Measurements from ENCODE around the gene SLC11A2.
"Not testable (repeated sequence)": the region's sequence is repeated elsewhere in the genome, so short reads cannot be mapped to it uniquely, and the experiment has no call there.

SLC11A2 gene

DNA sequence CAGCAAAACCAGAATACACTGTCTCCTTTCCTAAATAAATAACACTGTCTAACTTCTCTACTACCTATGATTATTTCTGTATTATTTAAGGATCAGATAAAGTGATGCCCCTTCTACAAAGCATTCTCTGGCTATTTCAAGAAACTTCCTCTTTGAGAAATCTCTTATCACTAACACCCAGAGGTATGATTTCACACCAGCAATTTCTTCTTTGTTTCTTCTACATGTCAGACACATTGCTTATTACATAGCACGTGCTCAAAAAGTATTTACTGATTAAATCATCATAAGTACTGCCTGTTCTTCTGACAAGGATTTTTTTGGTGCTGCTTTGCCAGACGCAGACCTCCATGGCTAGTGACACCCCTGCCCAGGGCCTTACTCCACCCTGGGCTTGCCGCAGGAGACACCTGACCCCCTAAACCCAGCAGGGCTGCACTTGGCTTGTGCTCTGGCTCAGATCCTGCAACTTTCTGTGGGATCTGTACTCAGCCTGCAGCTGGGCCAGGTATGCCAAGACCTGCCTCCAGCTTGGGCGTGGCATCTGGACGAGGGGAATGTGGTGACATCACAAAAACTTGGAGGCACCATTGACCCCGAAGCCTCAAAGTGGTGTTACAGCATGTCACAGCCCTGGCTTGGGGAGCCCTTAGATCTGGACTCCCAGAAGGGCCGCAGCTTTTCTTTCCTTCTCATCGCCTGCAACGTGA lies 89.2 kb downstream of the SLC11A2 start:
- no peak for DNase-seq

DNA sequence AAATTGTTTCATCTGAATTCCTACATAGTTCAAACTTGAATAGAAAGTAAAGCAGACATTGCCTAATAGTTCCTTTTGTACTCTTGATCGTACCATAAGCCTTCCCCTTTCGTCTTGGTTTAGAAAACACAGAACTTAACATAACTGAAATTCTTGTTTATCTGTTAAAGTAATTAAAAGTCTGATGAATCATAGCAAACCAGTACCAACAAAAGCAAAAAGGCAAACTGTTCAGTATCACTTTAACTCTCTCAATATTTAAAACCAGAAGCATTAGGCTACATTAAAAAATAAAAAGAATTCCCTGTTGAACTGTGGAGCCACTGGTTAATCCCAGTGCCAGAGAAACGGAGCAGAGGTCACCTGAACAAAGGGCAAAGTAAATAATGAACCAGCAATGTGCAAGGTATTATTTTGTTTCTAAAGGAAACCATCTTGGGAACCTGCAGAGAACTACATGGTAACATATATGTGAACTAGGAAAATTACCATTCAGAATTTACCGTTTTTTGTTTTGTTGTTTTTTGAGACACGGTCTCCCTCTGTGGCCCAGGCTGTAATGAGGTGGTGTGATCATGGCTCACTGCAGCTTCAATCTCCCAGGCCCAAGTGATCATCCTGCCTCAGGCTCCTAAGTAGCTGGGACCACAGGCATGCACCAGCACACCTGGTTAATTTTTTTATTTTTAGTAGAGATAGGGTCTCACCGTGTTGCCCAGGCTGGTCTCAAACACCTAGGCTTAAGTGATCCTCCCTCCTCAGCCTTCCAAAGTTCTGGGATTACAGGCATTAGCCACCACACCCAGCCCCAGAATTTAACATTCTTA lies 91.0 kb downstream of the SLC11A2 start:
- no peak for DNase-seq

DNA sequence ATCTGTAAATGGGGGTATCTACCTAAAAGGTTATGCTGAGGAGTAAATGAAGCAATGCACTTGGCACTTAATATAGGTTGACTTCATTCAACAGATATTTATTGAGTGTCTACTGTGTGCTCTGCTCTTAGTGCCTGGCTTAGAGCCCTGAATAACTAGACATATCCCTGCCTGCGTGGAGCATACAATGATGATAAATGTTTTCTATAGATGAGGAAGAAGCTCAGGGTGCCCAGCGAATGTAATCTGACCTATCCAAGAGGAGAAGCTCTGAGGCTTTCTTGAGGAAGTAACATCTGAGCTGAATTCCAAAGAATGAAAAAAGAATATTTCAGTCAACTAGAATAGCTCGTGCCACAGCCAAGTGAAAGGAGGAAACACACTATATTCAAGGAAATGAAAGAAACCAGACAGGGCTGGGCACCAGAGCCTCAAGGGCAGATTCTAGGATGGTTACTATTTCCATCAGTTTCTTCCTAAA lies 91.8 kb downstream of the SLC11A2 start:
- no peak for DNase-seq

DNA sequence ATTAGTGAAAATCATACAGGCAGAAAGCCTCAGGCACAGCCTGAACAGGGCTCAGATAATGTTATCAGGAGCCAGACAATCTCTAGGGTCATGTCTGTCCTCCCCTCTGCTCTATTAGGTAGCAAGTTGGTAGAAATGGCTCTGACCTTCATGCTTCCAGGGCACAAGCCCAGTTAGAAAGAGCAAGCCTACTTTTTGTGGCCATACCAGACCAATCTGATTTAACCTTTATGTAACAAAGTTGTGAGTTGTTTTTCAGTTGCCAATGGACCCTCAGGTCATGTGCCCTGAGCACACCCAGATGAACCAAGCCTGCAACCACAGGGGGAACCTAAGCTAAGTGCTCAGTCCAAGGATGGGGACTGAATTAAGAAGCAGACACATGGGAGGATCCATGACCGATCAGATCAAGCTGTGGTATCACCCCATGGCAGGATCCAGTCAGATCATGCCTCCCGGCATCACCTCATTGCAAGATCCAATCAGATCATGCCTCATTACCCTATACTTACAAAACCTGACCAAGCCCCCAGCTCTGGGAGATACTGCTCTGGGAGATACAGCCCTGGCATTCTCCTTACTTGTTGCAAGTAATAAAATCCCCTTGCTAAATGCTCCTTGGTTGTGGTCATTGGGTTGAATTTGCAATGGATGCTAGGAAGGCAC lies 92.6 kb downstream of the SLC11A2 start:
- no peak for DNase-seq

DNA sequence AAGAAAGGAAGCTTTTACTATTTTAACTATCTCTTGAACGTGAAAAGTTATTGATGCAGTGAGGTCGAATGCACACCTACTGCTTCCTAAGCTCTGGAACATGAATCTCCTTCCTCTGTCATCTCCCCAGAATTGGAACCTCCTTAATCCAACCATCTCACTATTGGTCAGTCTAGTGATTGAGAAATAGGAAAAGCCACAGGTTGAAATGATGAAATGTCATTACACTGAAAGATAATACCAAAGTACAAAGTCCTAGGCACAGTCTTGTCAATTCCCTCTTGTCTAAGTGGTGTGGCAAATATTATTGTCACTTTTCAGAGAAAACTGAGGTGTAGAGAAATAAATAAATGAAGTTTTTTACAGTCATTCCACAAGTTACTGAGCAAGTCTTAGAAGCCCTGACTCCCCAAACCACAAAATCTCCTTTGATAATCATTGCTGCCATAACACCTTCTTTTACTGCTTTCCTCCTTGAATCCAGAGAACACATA lies 93.3 kb downstream of the SLC11A2 start:
- no peak for DNase-seq

DNA sequence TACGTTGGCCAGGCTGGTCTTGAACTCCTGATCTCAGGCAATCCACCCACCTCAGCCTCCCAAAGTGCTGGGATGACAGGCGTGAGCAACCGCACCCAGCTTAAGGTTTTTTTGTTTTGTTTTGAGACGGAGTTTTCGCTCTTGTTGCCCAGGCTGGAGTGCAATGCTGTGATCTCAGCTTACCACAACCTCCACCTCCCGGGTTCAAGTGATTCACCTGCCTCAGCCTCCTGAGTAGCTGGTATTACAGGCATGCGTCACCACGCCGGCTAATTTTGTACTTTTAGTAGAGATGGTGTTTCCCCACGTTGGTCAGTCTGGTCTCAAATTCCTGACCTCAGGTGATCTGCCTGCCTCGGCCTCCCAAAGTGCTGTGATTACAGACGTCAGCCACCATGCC lies 95.7 kb downstream of the SLC11A2 start:
- not testable (repeated sequence) for DNase-seq

DNA sequence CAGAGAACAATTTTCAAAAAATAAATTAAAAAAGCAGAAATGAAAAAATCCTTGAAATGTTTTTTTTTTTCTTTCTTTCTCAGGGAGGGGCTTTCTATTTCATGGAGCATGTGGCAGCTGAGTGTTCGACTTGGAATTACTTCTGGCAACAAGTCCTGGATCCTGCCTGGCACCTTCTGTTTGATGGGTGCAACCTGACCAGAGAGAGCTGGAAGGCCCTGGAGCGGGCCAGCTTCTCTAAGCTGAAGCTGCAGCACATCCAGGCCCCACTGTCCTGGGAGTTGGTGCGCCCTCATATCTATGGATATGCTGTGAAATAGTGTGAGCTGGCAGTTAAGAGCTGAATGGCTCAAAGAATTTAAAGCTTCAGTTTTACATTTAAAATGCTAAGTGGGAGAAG lies 96.4 kb downstream of the SLC11A2 start:
- no peak for DNase-seq
